Naive B cell (primary cell): Measurements from ENCODE around the gene CDKN2AIPNL. TPM values are rescaled to one million over a fixed set of nuclear protein-coding genes. Genes with fewer than 3 reads are reported as not detected.

Experiments
- ATAC-seq, 2 donors: fragments of 150-1000 bp; cut with Tn5 transposase; 2 replicates each; pipeline ENCODE4 v1.10.0; 2021; ENCODE audit warnings: low read depth in 2 of 2, mild to moderate bottlenecking in 2 of 2, moderate library complexity in 2 of 2
- DNase-seq: peaks from one replicate; pipeline ENCODE4 v3.0.0; 2022
- H3K27ac Mint-ChIP-seq, 6 donors: one replicate each; pipeline ENCODE4 v1.8.0; 2020 to 2022; ENCODE audit warnings: mild to moderate bottlenecking in 6 of 6, mixed read lengths in 6 of 6, moderate library complexity in 5 of 6, inconsistent platforms in 2 of 6
- H3K27me3 Mint-ChIP-seq, 3 donors: one replicate each; pipeline ENCODE4 v1.8.0; 2021 to 2022; ENCODE audit warnings: mixed read lengths in 3 of 3, mild to moderate bottlenecking in 1 of 3
- H3K36me3 Mint-ChIP-seq, 2 donors: one replicate each; pipeline ENCODE4 v1.8.0; 2020 to 2022; ENCODE audit warnings: mixed read lengths in 2 of 2, inconsistent platforms in 1 of 2, mild to moderate bottlenecking in 1 of 2
- H3K4me1 Mint-ChIP-seq, 3 donors: one replicate each; pipeline ENCODE4 v1.8.0; 2020 to 2022; ENCODE audit warnings: mixed read lengths in 3 of 3, inconsistent platforms in 1 of 3, mild to moderate bottlenecking in 1 of 3, moderate library complexity in 1 of 3
- H3K4me3 Mint-ChIP-seq, 8 donors: one replicate each; pipeline ENCODE4 v1.8.0; 2020 to 2022; ENCODE audit warnings: mild to moderate bottlenecking in 8 of 8, mixed read lengths in 8 of 8, moderate library complexity in 8 of 8, inconsistent platforms in 2 of 8
- H3K9me3 Mint-ChIP-seq, 7 donors: one replicate each; pipeline ENCODE4 v1.8.0; 2020 to 2022; ENCODE audit warnings: mixed read lengths in 7 of 7, mild to moderate bottlenecking in 5 of 7, inconsistent platforms in 2 of 7, moderate library complexity in 1 of 7
- polyA plus RNA-seq, 6 donors: library from polyadenylated mRNA; unstranded; fragments of 300-500 nt; fragmentation: Illumina TruSeq; gene quantifications; one replicate each; pipeline ENCODE4 v1.2.3, GENCODE V29; 2021; ENCODE audit warnings: low read depth in 6 of 6

The CDKN2AIPNL gene, protein sequence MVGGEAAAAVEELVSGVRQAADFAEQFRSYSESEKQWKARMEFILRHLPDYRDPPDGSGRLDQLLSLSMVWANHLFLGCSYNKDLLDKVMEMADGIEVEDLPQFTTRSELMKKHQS
- 10 to 100 TPM; 32.4 to 55.2 (median 37.0) TPM for polyA plus RNA-seq

DNA sequence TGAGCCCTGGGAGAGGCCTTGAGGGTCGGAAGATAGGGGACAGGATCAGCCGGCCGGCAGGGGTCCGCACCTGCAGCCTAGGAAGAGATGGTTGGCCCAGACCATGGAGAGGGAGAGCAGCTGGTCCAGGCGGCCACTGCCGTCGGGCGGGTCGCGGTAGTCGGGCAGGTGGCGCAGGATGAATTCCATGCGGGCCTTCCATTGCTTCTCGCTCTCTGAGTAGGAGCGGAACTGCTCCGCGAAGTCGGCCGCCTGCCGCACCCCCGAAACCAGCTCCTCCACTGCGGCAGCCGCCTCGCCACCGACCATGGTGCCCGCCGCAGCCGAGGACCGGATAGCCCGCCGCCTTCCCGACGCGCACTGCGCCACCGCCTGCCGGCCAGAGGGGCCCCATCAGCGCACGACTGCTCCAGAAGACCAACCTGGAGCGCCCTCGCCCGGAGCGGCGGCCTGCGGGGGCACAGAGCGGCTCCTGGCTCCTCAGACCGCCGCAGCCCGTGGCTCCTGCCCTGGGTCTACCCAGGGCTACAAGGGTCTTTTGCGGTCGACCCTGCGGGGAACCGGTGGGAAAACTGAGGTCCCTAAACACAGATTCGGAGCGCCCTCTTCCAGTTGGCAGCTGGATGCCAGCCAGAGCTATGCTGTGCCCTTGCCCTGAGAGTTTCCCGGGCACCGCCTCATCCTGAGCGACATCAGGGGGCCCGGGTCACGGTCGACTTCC lies at the start of gene CDKN2AIPNL:
CDKN2AIPNL (minus strand) TSS at position 336 of the 721 bp plus-strand sequence; CDS start at position 309, 27 bp downstream.
- no peaks in the 10 kb centered on the region for H3K9me3 Mint-ChIP-seq
- ATAC-seq = peak; percentile 99
- H3K36me3 Mint-ChIP-seq = no peaks in the 10 kb centered on the region
- peak; percentile 92 for DNase-seq
- H3K27me3 Mint-ChIP-seq = no peaks in the 10 kb centered on the region
- H3K27ac Mint-ChIP-seq = peak within 1 kb of the TSS; percentile 73 to 93 (median 87)
- H3K4me3 Mint-ChIP-seq = peak within 1 kb of the TSS; percentile 90 to 96 (median 94)
- peaks cover 16 to 39% (median 32%) of the 10 kb centered on the region in 3 donors for H3K4me1 Mint-ChIP-seq

DNA sequence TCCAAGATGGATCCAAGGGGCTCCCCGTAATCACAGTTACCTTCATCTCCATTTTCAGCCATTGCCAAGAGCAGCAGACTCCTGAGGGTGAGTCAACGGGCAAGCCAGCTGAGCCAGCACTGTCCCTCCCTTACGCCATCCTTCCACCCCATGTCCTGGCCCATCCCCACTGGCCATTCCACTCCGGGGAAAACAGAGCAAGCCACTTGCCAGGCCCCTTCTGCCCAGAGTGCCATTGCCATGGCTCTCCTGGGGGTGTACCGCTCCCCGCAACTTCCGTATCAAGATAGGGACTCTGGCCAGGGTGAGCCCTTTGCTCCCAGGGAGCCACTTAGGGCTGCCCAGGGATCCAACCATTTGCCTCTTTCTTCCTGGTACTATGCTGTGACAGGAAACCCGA lies 48.9 kb upstream of the CDKN2AIPNL start:
- H3K27ac Mint-ChIP-seq = no peak overlapping the region
- DNase-seq (no peak), ATAC-seq (no peak)
- no peaks in the 10 kb centered on the region for H3K36me3 Mint-ChIP-seq
- H3K4me3 Mint-ChIP-seq = no peak overlapping the region
- H3K27me3 Mint-ChIP-seq = peaks cover 0 to 6% (median 5%) of the 10 kb centered on the region in 3 donors
- H3K9me3 Mint-ChIP-seq = no peaks in the 10 kb centered on the region
- H3K4me1 Mint-ChIP-seq = peaks cover 13 to 22% (median 20%) of the 10 kb centered on the region in 3 donors

DNA sequence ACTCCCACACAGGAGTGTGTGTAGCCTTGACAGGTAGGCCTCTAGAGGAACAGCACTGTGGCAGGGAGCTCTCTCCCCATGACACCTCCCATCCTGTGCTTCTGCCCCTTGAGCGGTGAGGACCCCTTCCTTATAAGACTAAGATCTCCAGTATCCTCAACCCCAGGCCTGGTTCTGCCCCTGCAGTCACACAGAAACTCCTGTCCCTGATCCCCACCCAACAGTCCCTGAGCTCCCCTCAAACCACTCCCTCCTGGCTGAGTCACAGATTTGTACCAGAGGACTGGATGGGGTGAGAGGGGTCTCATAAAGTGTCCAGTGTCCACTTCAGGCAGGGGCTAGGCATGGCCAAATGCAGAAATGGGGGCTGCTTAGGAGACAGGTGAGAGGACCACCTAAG lies 47.8 kb upstream of the CDKN2AIPNL start:
- Mint-ChIP-seq H3K4me1 (peaks cover 7 to 13% (median 12%) of the 10 kb centered on the region in 3 donors), H3K27ac (no peak overlapping the region), H3K9me3 (no peaks in the 10 kb centered on the region), H3K36me3 (no peaks in the 10 kb centered on the region), H3K27me3 (peaks cover 0 to 6% (median 5%) of the 10 kb centered on the region in 3 donors), H3K4me3 (no peak overlapping the region)
- no peak for DNase-seq
- ATAC-seq = no peak

DNA sequence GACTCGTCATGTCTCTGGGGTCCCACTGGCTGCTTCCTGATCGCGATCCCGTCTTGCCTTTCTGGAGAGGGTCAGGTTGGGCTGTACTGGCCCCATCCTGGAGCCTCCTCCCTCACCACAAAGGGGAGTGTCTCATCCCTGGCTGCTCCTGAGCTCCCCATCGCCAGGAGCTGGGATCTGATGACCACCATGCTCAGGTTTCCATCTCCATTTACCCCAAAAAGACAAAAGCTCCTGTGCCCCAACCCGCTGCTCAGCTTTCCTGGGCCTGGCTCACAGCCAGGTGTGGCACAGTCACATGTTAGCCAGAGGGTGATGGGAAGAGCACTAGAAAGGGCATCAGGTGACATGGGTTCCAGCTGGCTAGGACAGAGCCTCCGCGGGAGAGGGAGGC lies 47.3 kb upstream of the CDKN2AIPNL start:
- H3K4me1 Mint-ChIP-seq = peaks cover 5 to 10% (median 7%) of the 10 kb centered on the region in 3 donors
- no peak overlapping the region for H3K27ac Mint-ChIP-seq
- ATAC-seq = no peak
- no peaks in the 10 kb centered on the region for H3K9me3 Mint-ChIP-seq
- no peaks in the 10 kb centered on the region for H3K36me3 Mint-ChIP-seq
- no peak for DNase-seq
- no peak overlapping the region for H3K4me3 Mint-ChIP-seq
- peaks cover 0 to 6% (median 5%) of the 10 kb centered on the region in 3 donors for H3K27me3 Mint-ChIP-seq

DNA sequence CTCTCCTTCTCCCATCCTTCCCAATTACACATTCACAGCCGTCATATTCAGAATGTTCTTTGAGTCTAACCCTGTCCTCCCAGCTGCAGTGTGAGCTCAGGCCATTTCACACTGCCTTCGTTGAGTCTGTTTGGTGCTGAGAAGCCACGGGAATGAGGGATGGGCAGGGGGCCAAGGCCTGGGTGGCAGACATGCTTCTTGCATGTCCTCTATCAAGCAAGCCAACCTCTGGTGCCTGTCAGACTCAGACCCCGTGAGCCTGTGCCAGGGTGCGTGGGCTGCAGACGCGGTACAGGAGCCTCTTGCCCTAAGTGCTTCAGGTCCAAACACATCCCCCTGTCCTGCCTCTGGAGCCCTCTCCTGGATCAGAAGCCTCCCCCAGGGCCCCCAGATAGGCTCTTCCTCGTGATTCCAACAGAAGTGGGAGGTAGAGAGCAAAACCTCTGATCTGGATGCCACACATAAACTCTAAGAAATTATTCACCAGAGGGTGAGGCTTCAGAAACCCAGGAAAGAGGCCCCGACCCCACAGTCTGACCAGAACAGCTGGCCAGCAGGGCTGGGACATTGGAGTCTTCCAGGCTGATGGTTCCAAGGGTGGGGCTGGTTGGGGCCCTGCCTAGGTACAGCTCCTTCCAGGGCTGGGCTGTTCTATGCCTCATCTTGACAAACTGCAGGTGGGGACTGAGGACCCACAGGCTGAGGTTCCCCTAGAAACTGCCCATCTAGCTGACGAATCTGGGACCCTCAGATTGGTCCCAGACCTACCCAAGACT lies 46.7 kb upstream of the CDKN2AIPNL start:
- no peaks in the 10 kb centered on the region for H3K9me3 Mint-ChIP-seq
- H3K27me3 Mint-ChIP-seq = peaks cover 0 to 6% (median 5%) of the 10 kb centered on the region in 3 donors
- H3K27ac Mint-ChIP-seq = peak overlapping the region in 1 of 6 donors; percentile 32
- no peak for ATAC-seq
- no peak overlapping the region for H3K4me3 Mint-ChIP-seq
- H3K36me3 Mint-ChIP-seq = no peaks in the 10 kb centered on the region
- no peak for DNase-seq
- H3K4me1 Mint-ChIP-seq = peaks cover under 1 to 4% (median under 1%) of the 10 kb centered on the region in 3 donors

DNA sequence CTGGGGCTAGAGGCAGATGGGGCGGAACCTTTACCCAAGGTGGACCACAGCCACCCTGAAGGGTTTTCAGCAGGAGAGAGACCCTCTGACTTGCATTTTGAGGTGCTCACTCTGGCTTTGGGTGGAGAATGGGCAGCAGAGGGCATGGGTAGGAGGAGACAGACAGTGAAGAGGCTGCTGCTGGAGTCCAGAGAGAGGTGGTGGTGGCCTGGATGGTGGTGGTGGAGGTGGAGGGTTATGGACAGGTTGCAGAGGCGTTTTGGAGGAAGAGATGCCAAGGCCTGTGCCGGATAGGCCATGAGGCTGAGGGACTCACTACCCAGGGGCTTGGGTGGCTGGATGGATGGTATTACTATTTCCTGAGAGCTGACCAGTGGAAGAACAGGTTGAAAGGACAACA lies 46.1 kb upstream of the CDKN2AIPNL start:
- Mint-ChIP-seq H3K36me3 (no peaks in the 10 kb centered on the region), H3K9me3 (no peaks in the 10 kb centered on the region), H3K27me3 (peaks cover 0 to 6% (median 5%) of the 10 kb centered on the region in 3 donors), H3K27ac (peak overlapping the region in 1 of 6 donors; percentile 36), H3K4me3 (no peak overlapping the region), H3K4me1 (peaks cover 0 to 4% (median 0%) of the 10 kb centered on the region in 3 donors)
- ATAC-seq (no peak), DNase-seq (no peak)

DNA sequence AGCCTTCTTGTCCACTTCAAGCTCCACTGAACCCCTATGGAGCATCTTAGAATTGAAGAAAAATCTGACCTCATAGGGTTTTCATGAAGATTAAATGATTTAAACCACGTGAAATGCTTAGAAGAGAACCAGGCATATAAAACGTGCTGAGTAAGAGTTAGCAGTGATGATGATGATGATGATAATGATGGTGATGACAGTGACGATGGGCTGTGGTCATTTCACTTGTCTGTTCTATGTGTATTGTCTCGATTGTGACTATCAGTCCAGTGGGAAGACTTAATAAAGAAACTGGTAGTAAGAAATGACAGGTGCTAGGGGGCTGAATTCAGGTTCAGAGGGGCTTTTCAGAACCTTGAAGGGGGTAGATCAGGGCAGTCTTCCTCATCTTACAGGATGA lies 45.1 kb upstream of the CDKN2AIPNL start:
- no peak for ATAC-seq
- Mint-ChIP-seq H3K27ac (peak overlapping the region in 1 of 6 donors; percentile 1), H3K9me3 (no peaks in the 10 kb centered on the region)

DNA sequence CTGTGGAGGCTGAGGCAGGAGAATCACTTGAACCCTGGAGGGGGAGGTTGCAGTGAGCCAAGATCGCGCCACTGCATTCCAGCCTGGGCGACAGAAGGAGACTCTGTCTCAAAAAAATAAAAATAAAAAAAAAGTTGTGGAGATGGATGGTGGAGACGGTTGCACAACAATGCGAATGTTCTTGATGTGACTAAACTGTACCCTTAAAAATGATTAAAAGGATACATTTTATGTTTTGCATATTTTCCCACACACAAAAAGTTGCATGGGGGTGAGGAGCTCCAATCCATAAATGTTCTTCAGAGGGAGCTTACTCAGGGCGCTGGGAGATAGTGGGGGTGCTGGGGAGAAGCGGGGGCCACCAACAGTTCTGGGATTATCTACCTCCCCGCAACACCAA lies 43.8 kb upstream of the CDKN2AIPNL start:
- Mint-ChIP-seq H3K27me3 (peaks cover 0 to 6% (median 5%) of the 10 kb centered on the region in 3 donors), H3K9me3 (no peaks in the 10 kb centered on the region), H3K4me1 (no peaks in the 10 kb centered on the region), H3K36me3 (no peaks in the 10 kb centered on the region), H3K27ac (no peak overlapping the region), H3K4me3 (no peak overlapping the region)
- ATAC-seq (no peak), DNase-seq (no peak)

More for the DNA sequence above, 45.1 kb upstream of the CDKN2AIPNL start:
- Mint-ChIP-seq H3K4me3 (no peak overlapping the region), H3K36me3 (no peaks in the 10 kb centered on the region), H3K4me1 (peaks cover 0 to 4% (median 0%) of the 10 kb centered on the region in 3 donors), H3K27me3 (peaks cover 0 to 6% (median 5%) of the 10 kb centered on the region in 3 donors)
- no peak for DNase-seq

DNA sequence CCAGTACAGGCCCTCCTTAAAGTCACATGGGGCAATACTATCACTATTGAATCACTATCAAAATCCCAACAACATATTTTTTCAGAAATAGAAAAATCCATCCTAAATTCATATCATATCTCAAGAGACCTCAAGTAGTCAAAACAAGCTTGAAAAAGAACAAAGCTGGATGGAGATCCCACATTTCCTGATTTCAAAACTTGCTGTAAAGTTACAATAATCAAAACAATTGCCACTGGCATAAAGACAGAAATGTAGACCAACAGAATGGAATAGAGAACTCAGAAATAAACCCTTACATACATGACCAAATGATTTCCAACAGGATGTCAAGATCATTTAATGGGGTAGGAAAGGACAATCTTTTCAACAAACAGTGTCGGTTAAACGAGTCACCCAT lies 41.3 kb upstream of the CDKN2AIPNL start:
- H3K9me3 Mint-ChIP-seq = no peaks in the 10 kb centered on the region
- no peak for ATAC-seq
- peaks cover 8% of the 10 kb centered on the region in 3 donors for H3K4me1 Mint-ChIP-seq
- H3K27me3 Mint-ChIP-seq = peaks cover 0 to 6% (median 5%) of the 10 kb centered on the region in 3 donors
- no peaks in the 10 kb centered on the region for H3K36me3 Mint-ChIP-seq
- H3K4me3 Mint-ChIP-seq = no peak overlapping the region
- H3K27ac Mint-ChIP-seq = no peak overlapping the region
- no peak for DNase-seq

DNA sequence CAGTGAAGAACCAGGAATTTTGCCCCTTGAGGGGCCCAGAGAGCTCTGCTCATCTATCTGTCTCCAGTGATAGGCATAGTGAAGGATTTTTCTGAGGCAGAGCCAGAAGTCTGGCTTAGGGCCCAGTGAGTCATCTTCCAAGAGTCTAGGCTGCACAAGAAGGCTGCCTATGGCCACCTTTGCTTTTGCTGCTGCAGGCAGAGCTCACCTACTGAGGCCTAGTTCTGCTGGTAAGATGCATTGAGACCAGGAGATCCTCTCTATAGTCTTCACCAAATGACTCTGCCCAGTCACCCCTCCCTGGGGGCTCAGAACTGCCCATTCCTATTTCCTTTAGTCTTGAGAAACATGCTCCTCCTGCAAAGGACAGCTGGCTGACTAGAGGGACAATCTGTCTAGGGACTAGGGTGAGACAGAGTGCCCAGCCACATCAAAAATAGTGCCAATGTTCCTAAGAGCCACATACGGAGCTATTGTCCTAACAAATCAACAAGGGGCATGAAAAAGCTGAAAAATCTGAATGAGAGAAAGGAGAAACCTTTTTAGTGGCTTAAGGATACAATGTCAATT lies 40.3 kb upstream of the CDKN2AIPNL start:
- Mint-ChIP-seq H3K4me3 (no peak overlapping the region), H3K4me1 (peaks cover 18% of the 10 kb centered on the region in 3 donors), H3K36me3 (no peaks in the 10 kb centered on the region), H3K27me3 (peaks cover 0 to 6% (median 5%) of the 10 kb centered on the region in 3 donors), H3K9me3 (no peaks in the 10 kb centered on the region), H3K27ac (no peak overlapping the region)
- DNase-seq (no peak), ATAC-seq (no peak)

DNA sequence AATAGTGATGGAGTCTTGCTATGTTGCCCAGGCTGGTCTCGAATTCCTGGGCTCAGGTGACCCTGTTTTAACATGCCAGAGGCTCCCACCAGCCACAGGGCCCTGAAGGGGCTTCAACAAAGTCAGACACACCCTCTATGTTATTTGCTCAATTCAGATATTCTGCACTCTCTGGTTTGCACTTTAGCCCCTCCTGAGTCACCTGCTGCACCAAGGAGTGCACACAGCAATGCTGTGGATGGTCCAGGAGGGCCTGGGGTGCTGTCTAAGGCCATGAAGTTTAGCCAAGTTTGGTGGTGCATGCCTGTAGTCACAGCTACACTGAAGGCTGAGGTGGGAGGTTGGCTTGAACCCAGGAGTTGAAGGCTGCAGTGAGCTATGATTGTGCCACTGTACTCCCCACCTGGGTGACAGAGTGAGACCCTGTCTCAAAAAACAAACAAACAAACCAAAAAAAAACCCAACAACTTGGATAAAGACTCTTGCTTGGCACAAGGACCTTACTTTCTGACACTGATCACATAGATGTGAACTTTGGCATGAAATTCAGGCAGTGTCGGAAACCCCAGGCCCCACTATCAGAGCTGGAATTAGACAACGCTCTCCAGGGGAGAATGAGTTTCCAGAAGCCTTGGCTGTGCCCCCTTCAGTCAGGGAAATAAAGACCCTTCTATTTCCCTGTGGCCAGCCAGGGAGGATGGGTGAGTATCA lies 39.7 kb upstream of the CDKN2AIPNL start:
- Mint-ChIP-seq H3K27ac (no peak overlapping the region), H3K27me3 (peaks cover 0 to 6% (median 5%) of the 10 kb centered on the region in 3 donors), H3K4me3 (peak overlapping the region in 1 of 8 donors; percentile 29), H3K4me1 (peaks cover 23 to 25% (median 24%) of the 10 kb centered on the region in 3 donors), H3K36me3 (no peaks in the 10 kb centered on the region), H3K9me3 (no peaks in the 10 kb centered on the region)
- ATAC-seq (no peak), DNase-seq (no peak)

DNA sequence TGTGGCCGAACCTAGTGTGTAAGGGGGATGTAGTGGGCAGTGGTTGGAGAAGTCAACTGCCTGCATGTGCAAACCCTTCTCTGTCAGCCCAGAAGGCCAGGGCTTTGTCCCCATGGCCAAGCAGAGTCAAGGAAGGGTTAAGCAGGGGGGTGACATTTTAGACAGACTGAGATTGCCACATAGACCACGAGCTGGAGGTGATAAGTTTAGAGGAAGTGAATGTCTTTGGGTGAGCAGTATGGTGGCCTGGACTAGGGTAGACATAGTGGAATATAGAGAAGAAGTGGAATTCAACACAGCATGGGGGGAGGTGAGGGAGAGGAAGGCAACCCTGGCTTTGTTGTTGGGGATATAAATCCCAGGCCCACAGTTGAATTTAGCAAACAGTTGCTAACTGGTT lies 38.7 kb upstream of the CDKN2AIPNL start:
- Mint-ChIP-seq H3K9me3 (no peaks in the 10 kb centered on the region), H3K27me3 (no peaks in the 10 kb centered on the region), H3K4me1 (peaks cover 31 to 34% (median 33%) of the 10 kb centered on the region in 3 donors), H3K4me3 (no peak overlapping the region), H3K27ac (peak overlapping the region in 2 of 6 donors; percentile 42 to 71), H3K36me3 (no peaks in the 10 kb centered on the region)
- ATAC-seq = no peak
- DNase-seq = no peak

DNA sequence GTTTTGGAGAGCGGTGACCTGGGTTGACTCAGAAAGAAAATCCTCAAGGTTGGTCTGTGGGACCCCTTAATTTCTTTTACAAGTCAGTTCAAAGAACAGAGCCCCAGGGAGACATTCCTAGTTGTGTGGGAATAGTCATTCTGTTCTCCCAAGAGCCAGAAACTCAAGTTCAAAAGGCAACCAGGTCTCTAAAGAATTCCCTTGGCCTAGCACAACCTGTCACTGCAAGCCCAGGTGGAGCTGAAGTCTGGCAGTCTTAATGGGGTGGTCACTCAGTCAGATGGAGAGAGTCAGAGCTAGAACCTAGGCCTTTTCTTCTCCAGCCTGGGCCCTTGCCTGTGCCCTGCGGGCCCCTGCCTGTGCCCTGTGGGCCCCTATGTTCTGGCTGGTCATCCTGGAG lies 37.5 kb upstream of the CDKN2AIPNL start:
- peak overlapping the region in 2 of 6 donors; percentile 13 to 85 for H3K27ac Mint-ChIP-seq
- H3K36me3 Mint-ChIP-seq = no peaks in the 10 kb centered on the region
- ATAC-seq (no peak), DNase-seq (no peak)
- no peak overlapping the region for H3K4me3 Mint-ChIP-seq
- H3K9me3 Mint-ChIP-seq = no peaks in the 10 kb centered on the region
- H3K4me1 Mint-ChIP-seq = peaks cover 37 to 46% (median 39%) of the 10 kb centered on the region in 3 donors
- H3K27me3 Mint-ChIP-seq = no peaks in the 10 kb centered on the region
